Panc1 (cell line): Measurements from ENCODE around the gene VPS50. TPM values are rescaled to one million over a fixed set of nuclear protein-coding genes. Genes with fewer than 3 reads are reported as not detected.
"Not testable (repeated sequence)": the region's sequence is repeated elsewhere in the genome, so short reads cannot be mapped to it uniquely, and the experiment has no call there.

Source experiments
- ATAC-seq: fragments of 200-7000 bp; cut with Tn5 transposase; 2 replicates; pipeline ENCODE4 v1.9.1; 2020; ENCODE audit warnings: mild to moderate bottlenecking, moderate library complexity
- BruUV-seq: library from RNA; stranded (reverse); fragments of 400-500 nt; replicated peaks from 2 replicates; lab custom pipeline; 2021; lab: Mats Ljungman, UMichigan
- CTCF ChIA-PET: fragments of 300-600 bp; sonication (Branson Sonifier 250); formaldehyde crosslinking; loops from one replicate; lab custom pipeline; 2022; ENCODE audit warnings: antibody characterized with exemption; lab: Charles Lee
- POLR2A ChIA-PET: fragments of 300-600 bp; sonication (Branson Sonifier 250); formaldehyde crosslinking; loops from one replicate; lab custom pipeline; 2022; ENCODE audit warnings: antibody characterized with exemption; lab: Charles Lee
- DNase-seq: peaks from one replicate; pipeline ENCODE4 v3.0.0-alpha.2; 2010; ENCODE audit warnings: low read depth, low spot score
- H3K27ac ChIP-seq: 2 replicates; pipeline ENCODE4 v1.5.1; 2011; ENCODE audit warnings: mild to moderate bottlenecking, low read length, inconsistent platforms
- H3K27me3 ChIP-seq: fragments of 200-500 bp; sonication (Bioruptor generic); 2 replicates; pipeline ENCODE4 v1.6.0; 2014; ENCODE audit warnings: low read length, inconsistent platforms; ENCODE audit not compliant: control insufficient read depth, insufficient read depth
- H3K36me3 ChIP-seq: fragments of 200-500 bp; sonication (Bioruptor generic); 2 replicates; pipeline ENCODE4 v1.5.1; 2014; ENCODE audit warnings: inconsistent platforms, mild to moderate bottlenecking, low read length, moderate library complexity; ENCODE audit not compliant: control insufficient read depth, insufficient read depth
- H3K4me1 ChIP-seq: 2 replicates; pipeline ENCODE4 v1.5.1; 2011; ENCODE audit warnings: inconsistent platforms, mild to moderate bottlenecking, low read length, moderate library complexity; ENCODE audit not compliant: control insufficient read depth, insufficient read depth
- H3K4me3 ChIP-seq, 2 experiments: 2 replicates each; pipeline ENCODE4 v1.5.1; 2011 to 2012; ENCODE audit warnings: low read depth in 2 of 2, low read length in 2 of 2, mild to moderate bottlenecking in 2 of 2, inconsistent platforms in 1 of 2, moderate library complexity in 1 of 2
- H3K9me3 ChIP-seq: fragments of 200-500 bp; sonication (Bioruptor generic); 2 replicates; pipeline ENCODE4 v1.5.1; 2014; ENCODE audit warnings: low read depth, mild to moderate bottlenecking, inconsistent platforms, low read length, moderate library complexity; ENCODE audit not compliant: control insufficient read depth, insufficient read depth
- POLR2AphosphoS5 ChIP-seq: IDR thresholded peaks from 2 replicates; pipeline ENCODE4 v1.6.1; 2012; ENCODE audit warnings: mild to moderate bottlenecking, low read depth, low read length, moderate library complexity
- REST ChIP-seq, 2 experiments: IDR thresholded peaks; 2 replicates each; pipeline ENCODE4 v1.6.1; 2011 to 2012; ENCODE audit warnings: low read depth in 2 of 2, control low read depth in 1 of 2, low read length in 1 of 2, mild to moderate bottlenecking in 1 of 2, moderate library complexity in 1 of 2; ENCODE audit not compliant: insufficient read depth in 1 of 2
- SIN3A ChIP-seq: IDR thresholded peaks from 2 replicates; pipeline ENCODE4 v1.6.1; 2012; ENCODE audit warnings: low read depth, mild to moderate bottlenecking, low read length, moderate library complexity, borderline replicate concordance; ENCODE audit not compliant: insufficient read depth
- TCF7L2 ChIP-seq: IDR thresholded peaks from 2 replicates; pipeline ENCODE4 v1.6.1; 2011; ENCODE audit warnings: mild to moderate bottlenecking, low read depth, low read length, inconsistent platforms
- in situ Hi-C: cut with HindIII; loops from 2 replicates; pipeline ENCODE4 v1.10.0; 2016; ENCODE audit warnings: low sequenced_read_pairs, low pct_unique_long_range_greater_than_20kb
- intact Hi-C: fragments of 100-400 bp; cut with micrococcal nuclease; formaldehyde crosslinking; loops from one replicate; pipeline ENCODE4 v1.10.0; 2022; ENCODE audit not compliant: unreplicated experiment
- total RNA-seq: library from RNA; stranded (reverse); gene quantifications from one replicate; pipeline ENCODE4 v1.2.1, GENCODE V29; 2021; ENCODE audit not compliant: unreplicated experiment
- TF ChIP-seq, protein P1 (sequence below): fragments of 450-650 bp; IDR thresholded peaks from 2 replicates; pipeline ENCODE4 v1.5.1; 2017; ENCODE audit warnings: mild to moderate bottlenecking

The VPS50 gene
- total RNA-seq, 1 experiment from 2014 or later: 14.6 TPM

GRCh38 chr7:93337052-93337451 is 104.9 kb downstream of the VPS50 start:
- DNase-seq (no peak), ATAC-seq (no peak)
- H3K4me3 ChIP-seq: no peak overlapping the region
- H3K27me3 ChIP-seq: no peaks in the 10 kb centered on the region
- intact Hi-C loops: no loop called here
- H3K9me3 ChIP-seq: no peaks in the 10 kb centered on the region
- in situ Hi-C loops: no loop called here
- TF ChIP-seq POLR2AphosphoS5: no peak
- H3K4me1 ChIP-seq: no peaks in the 10 kb centered on the region
- CTCF ChIA-PET: no interaction called here
- POLR2A ChIA-PET: no interaction called here
- H3K36me3 ChIP-seq: peaks cover 2% of the 10 kb centered on the region; the same call in 1 of the 2 replicates
- BruUV-seq: no TSS peak
- H3K27ac ChIP-seq: no peak overlapping the region

DNA sequence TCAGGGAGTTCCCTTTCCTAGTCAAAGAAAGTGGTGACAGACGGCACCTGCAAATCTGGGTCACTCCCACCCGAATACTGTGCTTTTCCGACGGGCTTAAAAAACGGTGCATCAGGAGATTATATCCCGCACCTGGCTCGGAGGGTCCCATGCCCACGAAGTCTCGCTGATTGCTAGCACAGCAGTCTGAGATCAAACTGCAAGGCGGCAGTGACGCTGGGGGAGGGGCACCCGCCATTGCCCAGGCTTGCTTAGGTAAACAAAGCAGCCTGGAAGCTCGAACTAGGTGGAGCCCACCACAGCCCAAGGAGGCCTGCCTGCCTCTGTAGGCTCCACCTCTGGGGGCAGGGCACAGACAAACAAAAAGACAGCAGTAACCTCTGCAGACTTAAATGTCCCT is 110.0 kb downstream of the VPS50 start:
- not testable (repeated sequence) for ATAC-seq

GRCh38 chr7:93350338-93350737 is 118.2 kb downstream of the VPS50 start:
- no peak overlapping the region for H3K4me3 ChIP-seq
- no peaks in the 10 kb centered on the region for H3K27me3 ChIP-seq
- no peaks in the 10 kb centered on the region for H3K36me3 ChIP-seq
- no peaks in the 10 kb centered on the region for H3K9me3 ChIP-seq
- DNase-seq (no peak), ATAC-seq (no peak)
- in situ Hi-C loops (no loop called here), intact Hi-C loops (no loop called here)
- ChIA-PET POLR2A (no interaction called here), CTCF (no interaction called here)
- BruUV-seq: no TSS peak
- no peak overlapping the region for H3K27ac ChIP-seq
- H3K4me1 ChIP-seq: no peaks in the 10 kb centered on the region
- TF ChIP-seq POLR2AphosphoS5: no peak
- TF ChIP-seq SIN3A: no peak
- TF ChIP-seq, protein P1, sequence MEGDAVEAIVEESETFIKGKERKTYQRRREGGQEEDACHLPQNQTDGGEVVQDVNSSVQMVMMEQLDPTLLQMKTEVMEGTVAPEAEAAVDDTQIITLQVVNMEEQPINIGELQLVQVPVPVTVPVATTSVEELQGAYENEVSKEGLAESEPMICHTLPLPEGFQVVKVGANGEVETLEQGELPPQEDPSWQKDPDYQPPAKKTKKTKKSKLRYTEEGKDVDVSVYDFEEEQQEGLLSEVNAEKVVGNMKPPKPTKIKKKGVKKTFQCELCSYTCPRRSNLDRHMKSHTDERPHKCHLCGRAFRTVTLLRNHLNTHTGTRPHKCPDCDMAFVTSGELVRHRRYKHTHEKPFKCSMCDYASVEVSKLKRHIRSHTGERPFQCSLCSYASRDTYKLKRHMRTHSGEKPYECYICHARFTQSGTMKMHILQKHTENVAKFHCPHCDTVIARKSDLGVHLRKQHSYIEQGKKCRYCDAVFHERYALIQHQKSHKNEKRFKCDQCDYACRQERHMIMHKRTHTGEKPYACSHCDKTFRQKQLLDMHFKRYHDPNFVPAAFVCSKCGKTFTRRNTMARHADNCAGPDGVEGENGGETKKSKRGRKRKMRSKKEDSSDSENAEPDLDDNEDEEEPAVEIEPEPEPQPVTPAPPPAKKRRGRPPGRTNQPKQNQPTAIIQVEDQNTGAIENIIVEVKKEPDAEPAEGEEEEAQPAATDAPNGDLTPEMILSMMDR: no peak
- no peak for TF ChIP-seq TCF7L2
- no peak for TF ChIP-seq REST (IDR thresholded peaks at IDR 0.05; ENCODE audit: insufficient read depth in 1 of 2, low read depth in 2 of 2, low read length in 1 of 2)

More for the DNA sequence above, 110.0 kb downstream of the VPS50 start:
- H3K27ac ChIP-seq, H3K4me1 ChIP-seq, H3K27me3 ChIP-seq, intact Hi-C loops, CTCF ChIA-PET, BruUV-seq, H3K4me3 ChIP-seq, POLR2A ChIA-PET, in situ Hi-C loops, DNase-seq, H3K9me3 ChIP-seq, H3K36me3 ChIP-seq: not testable (repeated sequence)
